OCI-LY1 (cell line): ENCODE results near the gene TMEM45A.
"Not testable (repeated sequence)": the region's sequence is repeated elsewhere in the genome, so short reads cannot be mapped to it uniquely, and the experiment has no call there.

Experiments
- H2AFZ ChIP-seq: fragments of 200-600 bp; sonication (generic), shearing (Covaris generic); 2 replicates; pipeline ENCODE4 v1.6.0; 2014; ENCODE audit warnings: antibody characterized with exemption, mild to moderate bottlenecking, low read length
- H3F3A ChIP-seq: fragments of 200-600 bp; sonication (generic), shearing (Covaris generic); 2 replicates; pipeline ENCODE4 v1.6.0; 2014; ENCODE audit warnings: mild to moderate bottlenecking, antibody characterized with exemption, low read length, moderate library complexity; ENCODE audit not compliant: insufficient read depth
- H3K27ac ChIP-seq: fragments of 200-600 bp; sonication (generic); 2 replicates; pipeline ENCODE4 v1.5.1; 2014; ENCODE audit warnings: low read length, mixed run types, mild to moderate bottlenecking, low read depth; ENCODE audit not compliant: poor library complexity, severe bottlenecking
- H3K27me3 ChIP-seq: fragments of 200-600 bp; sonication (generic); 2 replicates; pipeline ENCODE4 v1.6.0; 2014; ENCODE audit warnings: antibody characterized with exemption, mild to moderate bottlenecking, low read length, moderate library complexity; ENCODE audit not compliant: insufficient read depth
- H3K36me3 ChIP-seq: fragments of 200-600 bp; sonication (generic); 2 replicates; pipeline ENCODE4 v1.6.1; 2014; ENCODE audit warnings: mild to moderate bottlenecking, antibody characterized with exemption, low read length, moderate library complexity, mixed read lengths; ENCODE audit not compliant: insufficient read depth
- H3K4me1 ChIP-seq: fragments of 200-600 bp; sonication (generic); 2 replicates; pipeline ENCODE4 v1.5.1; 2014; ENCODE audit warnings: mild to moderate bottlenecking, low read length, moderate library complexity; ENCODE audit not compliant: insufficient read depth, severe bottlenecking
- H3K4me2 ChIP-seq: fragments of 200-600 bp; sonication (generic), shearing (Covaris generic); 2 replicates; pipeline ENCODE4 v1.6.1; 2014; ENCODE audit warnings: low read length
- H3K4me3 ChIP-seq: fragments of 200-600 bp; sonication (generic); 2 replicates; pipeline ENCODE4 v1.5.1; 2014; ENCODE audit warnings: low read length, low read depth, mild to moderate bottlenecking, mixed read lengths; ENCODE audit not compliant: poor library complexity, severe bottlenecking
- H3K79me2 ChIP-seq: fragments of 200-600 bp; shearing (Covaris generic); 2 replicates; pipeline ENCODE4 v1.6.1; 2016; ENCODE audit warnings: mixed run types, low read length, mixed read lengths; ENCODE audit not compliant: insufficient read depth
- H3K9ac ChIP-seq: fragments of 200-600 bp; sonication (generic), shearing (Covaris generic); 2 replicates; pipeline ENCODE4 v1.6.1; 2014; ENCODE audit warnings: mild to moderate bottlenecking, low read length, mixed read lengths
- H3K9me2 ChIP-seq: fragments of 200-600 bp; sonication (generic), shearing (Covaris generic); 2 replicates; pipeline ENCODE4 v1.6.1; 2014; ENCODE audit warnings: low read depth, mild to moderate bottlenecking, low read length, mixed read lengths
- H3K9me3 ChIP-seq: fragments of 200-600 bp; shearing (Covaris generic); 2 replicates; pipeline ENCODE4 v1.6.1; 2014; ENCODE audit warnings: low read length, mixed read lengths
- H4K20me1 ChIP-seq: fragments of 200-600 bp; sonication (generic), shearing (Covaris generic); 2 replicates; pipeline ENCODE4 v1.6.0; 2016; ENCODE audit warnings: mild to moderate bottlenecking, low read length; ENCODE audit not compliant: insufficient read depth
- EZH2 ChIP-seq: fragments of 200-600 bp; sonication (generic), shearing (Covaris generic); IDR thresholded peaks from 2 replicates; pipeline ENCODE4 v1.8.0; 2017; ENCODE audit warnings: borderline replicate concordance, mixed run types, mild to moderate bottlenecking, antibody characterized with exemption, low read length, moderate library complexity, mixed read lengths
- TF ChIP-seq, protein P1 (sequence below): fragments of 200-600 bp; sonication (generic), shearing (Covaris generic); IDR thresholded peaks from 2 replicates; pipeline ENCODE4 v1.5.1; 2017; ENCODE audit warnings: mild to moderate bottlenecking, antibody characterized with exemption, low read length, moderate library complexity, mixed read lengths

TMEM45A gene

DNA sequence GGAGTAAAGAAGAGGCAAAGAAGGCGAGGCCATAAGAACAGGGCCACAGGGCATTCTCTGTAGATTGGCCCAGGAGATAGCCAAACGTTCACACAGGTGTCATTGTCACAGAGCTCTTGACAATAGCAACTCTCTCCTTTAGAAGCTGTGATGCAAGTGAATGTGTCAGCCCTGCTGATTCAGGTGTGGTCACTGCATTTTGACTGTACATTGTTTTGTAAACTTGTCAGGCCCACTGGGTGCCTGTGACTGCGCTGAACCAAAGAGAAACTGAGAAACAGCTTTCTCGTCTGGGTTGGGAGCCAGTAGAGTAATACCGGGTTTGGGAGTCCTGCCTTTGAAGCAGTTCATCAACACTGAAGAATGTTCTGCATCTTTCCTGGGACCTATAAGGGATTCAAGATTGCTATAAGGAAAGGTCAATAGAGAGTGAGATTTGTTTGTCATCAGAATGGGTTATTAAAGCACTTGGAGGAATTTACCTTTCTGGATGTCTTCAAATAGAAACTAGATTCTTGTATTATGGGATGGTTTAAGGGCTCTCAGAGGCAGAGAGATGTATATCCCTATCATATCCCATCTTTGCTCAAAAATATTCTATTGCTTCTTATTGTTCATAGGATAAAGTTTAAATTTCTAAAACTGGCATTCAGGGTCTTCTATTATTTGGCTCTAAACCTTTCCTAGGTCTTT lies 45.4 kb downstream of the TMEM45A start:
- no peaks in the 10 kb centered on the region for H3K9me3 ChIP-seq
- TF ChIP-seq EZH2: no peak
- TF ChIP-seq, protein P1, sequence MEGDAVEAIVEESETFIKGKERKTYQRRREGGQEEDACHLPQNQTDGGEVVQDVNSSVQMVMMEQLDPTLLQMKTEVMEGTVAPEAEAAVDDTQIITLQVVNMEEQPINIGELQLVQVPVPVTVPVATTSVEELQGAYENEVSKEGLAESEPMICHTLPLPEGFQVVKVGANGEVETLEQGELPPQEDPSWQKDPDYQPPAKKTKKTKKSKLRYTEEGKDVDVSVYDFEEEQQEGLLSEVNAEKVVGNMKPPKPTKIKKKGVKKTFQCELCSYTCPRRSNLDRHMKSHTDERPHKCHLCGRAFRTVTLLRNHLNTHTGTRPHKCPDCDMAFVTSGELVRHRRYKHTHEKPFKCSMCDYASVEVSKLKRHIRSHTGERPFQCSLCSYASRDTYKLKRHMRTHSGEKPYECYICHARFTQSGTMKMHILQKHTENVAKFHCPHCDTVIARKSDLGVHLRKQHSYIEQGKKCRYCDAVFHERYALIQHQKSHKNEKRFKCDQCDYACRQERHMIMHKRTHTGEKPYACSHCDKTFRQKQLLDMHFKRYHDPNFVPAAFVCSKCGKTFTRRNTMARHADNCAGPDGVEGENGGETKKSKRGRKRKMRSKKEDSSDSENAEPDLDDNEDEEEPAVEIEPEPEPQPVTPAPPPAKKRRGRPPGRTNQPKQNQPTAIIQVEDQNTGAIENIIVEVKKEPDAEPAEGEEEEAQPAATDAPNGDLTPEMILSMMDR: no peak
- no peaks in the 10 kb centered on the region for H3K4me1 ChIP-seq
- no peaks in the 10 kb centered on the region for H3F3A ChIP-seq
- no peak overlapping the region for H3K4me2 ChIP-seq
- no peak overlapping the region for H3K27ac ChIP-seq
- no peak overlapping the region for H3K4me3 ChIP-seq
- no peak overlapping the region for H3K9ac ChIP-seq
- H3K27me3 ChIP-seq: no peaks in the 10 kb centered on the region
- H4K20me1 ChIP-seq: no peaks in the 10 kb centered on the region
- no peaks in the 10 kb centered on the region for H3K9me2 ChIP-seq
- H2AFZ ChIP-seq: no peak overlapping the region
- no peaks in the 10 kb centered on the region for H3K36me3 ChIP-seq
- H3K79me2 ChIP-seq: no peaks in the 10 kb centered on the region

DNA sequence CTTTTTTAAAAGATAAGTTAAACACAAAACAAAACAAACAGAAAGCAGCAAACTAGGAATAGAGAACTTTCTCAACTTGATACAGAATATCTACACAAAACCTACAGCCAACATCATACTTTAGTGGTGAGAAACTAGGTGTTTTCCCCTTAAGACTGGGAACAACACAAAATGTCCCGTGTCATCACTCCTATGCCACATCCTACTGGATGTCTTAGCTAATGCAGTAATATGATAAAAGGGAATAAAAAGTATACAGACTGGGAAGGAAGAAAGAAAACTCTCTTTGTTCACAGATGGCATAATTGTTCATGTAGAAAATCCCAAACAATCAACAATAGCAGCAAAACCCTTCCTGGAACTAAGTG lies 45.9 kb downstream of the TMEM45A start:
- no peak overlapping the region for H3K9ac ChIP-seq
- H3K27me3 ChIP-seq: no peaks in the 10 kb centered on the region
- H3K9me2 ChIP-seq: no peaks in the 10 kb centered on the region
- H3F3A ChIP-seq: no peaks in the 10 kb centered on the region
- TF ChIP-seq, protein P1: no peak
- TF ChIP-seq EZH2: no peak
- no peak overlapping the region for H3K4me3 ChIP-seq
- H3K79me2 ChIP-seq: no peaks in the 10 kb centered on the region
- no peaks in the 10 kb centered on the region for H4K20me1 ChIP-seq
- no peak overlapping the region for H2AFZ ChIP-seq
- H3K27ac ChIP-seq: no peak overlapping the region
- H3K9me3 ChIP-seq: no peaks in the 10 kb centered on the region
- H3K4me2 ChIP-seq: no peak overlapping the region
- no peaks in the 10 kb centered on the region for H3K36me3 ChIP-seq
- no peaks in the 10 kb centered on the region for H3K4me1 ChIP-seq

DNA sequence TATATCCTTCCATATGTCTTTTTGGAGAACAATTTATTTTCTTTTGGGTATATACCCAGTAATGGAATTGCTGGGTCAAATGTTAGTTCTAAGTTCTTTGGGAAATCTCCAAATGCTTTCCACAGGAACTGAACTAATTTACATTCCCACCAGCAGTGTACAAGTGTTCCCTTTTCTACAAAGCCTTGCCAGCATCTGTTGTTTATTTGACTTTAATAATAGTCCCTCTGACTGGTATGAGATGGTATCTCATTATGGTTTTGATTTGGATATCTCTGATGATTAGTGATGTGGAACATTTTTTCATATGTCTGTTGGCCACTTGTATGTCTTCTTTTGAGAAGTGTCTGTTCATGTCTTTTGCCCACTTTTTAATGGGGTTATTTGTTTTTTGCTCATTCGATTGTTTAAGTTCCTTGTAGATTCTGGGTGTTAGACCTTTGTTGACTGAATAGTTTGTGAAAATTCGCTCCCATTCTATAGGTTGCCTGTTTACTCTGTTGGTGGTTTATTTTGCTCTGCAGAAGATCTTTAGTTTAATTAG lies 48.4 kb downstream of the TMEM45A start:
- Histone ChIP-seq H3K4me1 (no peaks in the 10 kb centered on the region), H3K79me2 (no peaks in the 10 kb centered on the region), H4K20me1 (no peaks in the 10 kb centered on the region), H3K27me3 (no peaks in the 10 kb centered on the region), H2AFZ (no peak overlapping the region), H3K36me3 (no peaks in the 10 kb centered on the region), H3K9me3 (no peaks in the 10 kb centered on the region), H3K27ac (no peak overlapping the region), H3F3A (no peaks in the 10 kb centered on the region; the same call in 1 of the 2 replicates), H3K9ac (no peak overlapping the region), H3K9me2 (no peaks in the 10 kb centered on the region), H3K4me2 (no peak overlapping the region), H3K4me3 (no peak overlapping the region)
- TF ChIP-seq, protein P1: no peak
- no peak for TF ChIP-seq EZH2

DNA sequence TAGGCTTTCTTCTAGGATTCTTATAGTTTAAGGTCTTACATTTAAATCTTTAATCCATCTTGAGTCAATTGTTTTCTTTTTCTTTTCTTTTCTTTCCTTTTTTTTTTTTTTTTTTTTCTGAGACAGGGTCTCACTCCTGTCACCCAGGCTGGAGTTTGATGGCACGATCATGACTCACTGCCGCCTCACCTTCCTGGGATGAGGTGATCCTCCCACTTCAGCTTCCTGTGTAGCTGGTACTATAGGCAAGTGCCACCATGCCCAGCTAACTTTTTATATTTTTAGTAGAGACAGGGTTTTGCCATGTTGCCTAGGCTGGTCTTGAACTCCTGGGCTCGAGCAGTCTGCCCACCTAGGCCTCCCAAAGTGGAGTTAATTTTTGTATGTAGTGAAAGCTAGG lies 49.0 kb downstream of the TMEM45A start:
- H3K9me3 ChIP-seq, H3K79me2 ChIP-seq, H3K9ac ChIP-seq, H3K36me3 ChIP-seq, H4K20me1 ChIP-seq, H3K4me3 ChIP-seq, H3F3A ChIP-seq, H3K4me1 ChIP-seq, H2AFZ ChIP-seq, H3K4me2 ChIP-seq, H3K27ac ChIP-seq, H3K27me3 ChIP-seq, H3K9me2 ChIP-seq: not testable (repeated sequence)
